ENCODE measurements around the gene KIF27.
"Not testable (repeated sequence)": the region's sequence is repeated elsewhere in the genome, so short reads cannot be mapped to it uniquely, and the experiment has no call there.

KIF27 gene

DNA sequence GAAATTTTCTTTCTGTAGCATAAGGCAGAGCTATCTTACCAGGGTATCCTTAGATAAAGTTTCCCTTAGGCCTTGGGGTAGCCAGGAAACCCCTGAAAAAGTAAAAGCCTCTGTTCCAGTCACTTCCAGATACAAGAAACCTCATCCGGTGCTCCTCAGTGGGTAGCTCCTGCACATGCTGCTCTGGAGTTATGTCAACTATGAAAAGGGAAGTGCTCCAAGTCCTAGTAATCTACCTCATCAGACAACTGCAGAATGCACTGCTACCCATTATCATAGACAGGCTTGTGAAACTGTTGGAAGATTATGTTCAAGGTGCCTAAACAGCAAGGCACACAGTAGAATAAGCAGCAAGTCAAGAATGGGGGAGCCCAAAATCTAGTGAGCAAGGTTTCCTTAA is 112.0 kb downstream of the KIF27 start:
- DNase-seq; H2AFZ ChIP-seq (ENCODE audit: low read depth, low read length); H3K27ac ChIP-seq (ENCODE audit: low read length); H3K27me3 ChIP-seq (ENCODE audit: insufficient read depth, low read length, poor library complexity); ATAC-seq (ENCODE audit: insufficient read depth, low read depth); H4K20me1 ChIP-seq (ENCODE audit: insufficient read depth, low read length); H3K4me2 ChIP-seq (ENCODE audit: insufficient read depth, low read length); H3K9me3 ChIP-seq (ENCODE audit: insufficient read depth, low read length, severe bottlenecking); H3K4me1 ChIP-seq (ENCODE audit: insufficient read depth, low read length); H3K36me3 ChIP-seq (ENCODE audit: insufficient read depth, low read length); H3K79me2 ChIP-seq (ENCODE audit: insufficient read depth, low read length); H3K9ac ChIP-seq (ENCODE audit: low read depth, low read length); H3K4me3 ChIP-seq (ENCODE audit: low read depth in 1 of 2, low read length in 2 of 2): not testable (repeated sequence)

- H3K4me1 ChIP-seq (ENCODE audit: insufficient read depth, low read length); H3K4me3 ChIP-seq (ENCODE audit: low read depth in 1 of 2, low read length in 2 of 2); ATAC-seq (ENCODE audit: insufficient read depth, low read depth); H3K27me3 ChIP-seq (ENCODE audit: insufficient read depth, low read length, poor library complexity); H4K20me1 ChIP-seq (ENCODE audit: insufficient read depth, low read length); H3K79me2 ChIP-seq (ENCODE audit: insufficient read depth, low read length); H3K9me3 ChIP-seq (ENCODE audit: insufficient read depth, low read length, severe bottlenecking); H3K36me3 ChIP-seq (ENCODE audit: insufficient read depth, low read length); H3K4me2 ChIP-seq (ENCODE audit: insufficient read depth, low read length); DNase-seq; H2AFZ ChIP-seq (ENCODE audit: low read depth, low read length); H3K9ac ChIP-seq (ENCODE audit: low read depth, low read length); H3K27ac ChIP-seq (ENCODE audit: low read length): not testable (repeated sequence)
These were observed 116.8 kb downstream of the KIF27 start for GRCh38 chr9:83804454-83804853.

GRCh38 chr9:83803941-83804340 is 117.3 kb downstream of the KIF27 start:
- DNase-seq; H3K36me3 ChIP-seq (ENCODE audit: insufficient read depth, low read length); H3K4me1 ChIP-seq (ENCODE audit: insufficient read depth, low read length); H3K27me3 ChIP-seq (ENCODE audit: insufficient read depth, low read length, poor library complexity); H2AFZ ChIP-seq (ENCODE audit: low read depth, low read length); H3K4me2 ChIP-seq (ENCODE audit: insufficient read depth, low read length); H3K27ac ChIP-seq (ENCODE audit: low read length); H3K79me2 ChIP-seq (ENCODE audit: insufficient read depth, low read length); H4K20me1 ChIP-seq (ENCODE audit: insufficient read depth, low read length); H3K4me3 ChIP-seq (ENCODE audit: low read depth in 1 of 2, low read length in 2 of 2); H3K9ac ChIP-seq (ENCODE audit: low read depth, low read length); H3K9me3 ChIP-seq (ENCODE audit: insufficient read depth, low read length, severe bottlenecking); ATAC-seq (ENCODE audit: insufficient read depth, low read depth): not testable (repeated sequence)

DNA sequence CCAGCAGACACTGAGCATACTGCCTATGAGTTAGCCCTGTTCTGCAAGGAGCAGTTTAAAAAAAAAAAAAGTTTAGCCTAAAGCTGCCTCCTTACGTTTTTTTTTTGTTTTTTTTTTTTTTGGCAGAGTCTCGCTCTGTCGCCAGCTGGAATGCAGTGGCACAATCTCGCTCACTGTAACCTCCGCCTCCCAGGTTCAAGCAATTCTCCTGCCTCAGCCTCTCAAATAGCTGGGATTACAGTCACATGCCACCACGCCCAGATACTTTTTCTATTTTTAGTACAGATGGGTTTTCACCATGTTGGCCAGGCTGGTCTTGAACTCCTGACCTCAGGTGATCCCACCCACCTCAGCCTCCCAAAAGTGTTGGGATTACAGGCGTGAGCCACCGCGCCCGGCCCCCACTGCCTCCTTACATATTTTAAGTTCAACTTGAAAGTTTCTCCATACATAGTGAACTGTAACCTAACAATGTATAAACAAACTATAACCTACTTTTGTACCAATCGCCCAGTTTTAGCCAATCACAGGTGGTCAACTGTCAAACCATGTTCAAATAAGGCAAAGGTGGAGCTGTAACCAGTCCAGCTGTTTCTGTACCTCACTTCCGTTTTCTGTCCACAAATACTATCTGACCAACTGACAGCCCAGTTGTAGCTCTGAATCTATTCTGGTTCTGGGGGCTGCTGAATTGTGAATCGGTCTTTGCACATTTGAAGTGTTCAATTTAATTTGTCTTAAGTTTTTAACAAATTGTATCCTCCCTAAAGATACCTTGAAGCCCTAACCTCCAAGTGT is 120.8 kb downstream of the KIF27 start:
- no peak overlapping the region for H3K27ac ChIP-seq (ENCODE audit: low read length)
- no peaks in the 10 kb centered on the region for H3K27me3 ChIP-seq (ENCODE audit: insufficient read depth, low read length, poor library complexity)
- no peak overlapping the region for H3K4me2 ChIP-seq (ENCODE audit: insufficient read depth, low read length)
- no peak for ATAC-seq (ENCODE audit: insufficient read depth, low read depth)
- no peaks in the 10 kb centered on the region for H4K20me1 ChIP-seq (ENCODE audit: insufficient read depth, low read length)
- no peak for TF ChIP-seq EZH2 (IDR thresholded peaks at IDR 0.05; ENCODE audit: borderline replicate concordance, low read depth, low read length, severe bottlenecking)
- TF ChIP-seq, protein P1, sequence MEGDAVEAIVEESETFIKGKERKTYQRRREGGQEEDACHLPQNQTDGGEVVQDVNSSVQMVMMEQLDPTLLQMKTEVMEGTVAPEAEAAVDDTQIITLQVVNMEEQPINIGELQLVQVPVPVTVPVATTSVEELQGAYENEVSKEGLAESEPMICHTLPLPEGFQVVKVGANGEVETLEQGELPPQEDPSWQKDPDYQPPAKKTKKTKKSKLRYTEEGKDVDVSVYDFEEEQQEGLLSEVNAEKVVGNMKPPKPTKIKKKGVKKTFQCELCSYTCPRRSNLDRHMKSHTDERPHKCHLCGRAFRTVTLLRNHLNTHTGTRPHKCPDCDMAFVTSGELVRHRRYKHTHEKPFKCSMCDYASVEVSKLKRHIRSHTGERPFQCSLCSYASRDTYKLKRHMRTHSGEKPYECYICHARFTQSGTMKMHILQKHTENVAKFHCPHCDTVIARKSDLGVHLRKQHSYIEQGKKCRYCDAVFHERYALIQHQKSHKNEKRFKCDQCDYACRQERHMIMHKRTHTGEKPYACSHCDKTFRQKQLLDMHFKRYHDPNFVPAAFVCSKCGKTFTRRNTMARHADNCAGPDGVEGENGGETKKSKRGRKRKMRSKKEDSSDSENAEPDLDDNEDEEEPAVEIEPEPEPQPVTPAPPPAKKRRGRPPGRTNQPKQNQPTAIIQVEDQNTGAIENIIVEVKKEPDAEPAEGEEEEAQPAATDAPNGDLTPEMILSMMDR (IDR thresholded peaks at IDR 0.05; ENCODE audit: borderline replicate concordance, extremely low read depth, low read length, poor library complexity, severe bottlenecking) = no peak
- no peaks in the 10 kb centered on the region for H3K9me3 ChIP-seq (ENCODE audit: insufficient read depth, low read length, severe bottlenecking)
- peaks cover 3% of the 10 kb centered on the region; the same call in 1 of the 2 replicates for H3K36me3 ChIP-seq (ENCODE audit: insufficient read depth, low read length)
- H3K9ac ChIP-seq (ENCODE audit: low read depth, low read length) = no peak overlapping the region
- no peak for DNase-seq
- no peaks in the 10 kb centered on the region for H3K79me2 ChIP-seq (ENCODE audit: insufficient read depth, low read length)
- no peak overlapping the region for H3K4me3 ChIP-seq (ENCODE audit: low read depth in 1 of 2, low read length in 2 of 2)
- H2AFZ ChIP-seq (ENCODE audit: low read depth, low read length) = no peak overlapping the region
- H3K4me1 ChIP-seq (ENCODE audit: insufficient read depth, low read length) = no peaks in the 10 kb centered on the region

- no peak for DNase-seq
- Histone ChIP-seq H3K4me3 (ENCODE audit: low read depth in 1 of 2, low read length in 2 of 2) (no peak overlapping the region), H2AFZ (ENCODE audit: low read depth, low read length) (no peak overlapping the region), H3K4me2 (ENCODE audit: insufficient read depth, low read length) (no peak overlapping the region), H3K9ac (ENCODE audit: low read depth, low read length) (no peak overlapping the region), H3K27me3 (ENCODE audit: insufficient read depth, low read length, poor library complexity) (no peaks in the 10 kb centered on the region), H3K4me1 (ENCODE audit: insufficient read depth, low read length) (no peaks in the 10 kb centered on the region), H3K36me3 (ENCODE audit: insufficient read depth, low read length) (peaks cover 3% of the 10 kb centered on the region; the same call in 1 of the 2 replicates), H3K79me2 (ENCODE audit: insufficient read depth, low read length) (no peaks in the 10 kb centered on the region), H4K20me1 (ENCODE audit: insufficient read depth, low read length) (no peaks in the 10 kb centered on the region), H3K27ac (ENCODE audit: low read length) (no peak overlapping the region), H3K9me3 (ENCODE audit: insufficient read depth, low read length, severe bottlenecking) (no peaks in the 10 kb centered on the region)
- ATAC-seq (ENCODE audit: insufficient read depth, low read depth) = no peak
- no peak for TF ChIP-seq EZH2 (IDR thresholded peaks at IDR 0.05; ENCODE audit: borderline replicate concordance, low read depth, low read length, severe bottlenecking)
- TF ChIP-seq, protein P1 (IDR thresholded peaks at IDR 0.05; ENCODE audit: borderline replicate concordance, extremely low read depth, low read length, poor library complexity, severe bottlenecking) = no peak
These were observed 127.2 kb downstream of the KIF27 start for GRCh38 chr9:83794051-83794450.
